Omental fat pad (tissue), 4 donors: Measurements from ENCODE around the gene INTS1. TPM values are rescaled to one million over a fixed set of nuclear protein-coding genes. Genes with fewer than 3 reads are reported as not detected.

Experiments
- ATAC-seq: fragments of 150-250 bp; one replicate; pipeline ENCODE4 v1.9.1; 2016; ENCODE audit warnings: mild to moderate bottlenecking, moderate library complexity; ENCODE audit not compliant: low FRiP score
- DNase-seq: peaks from one replicate; pipeline ENCODE4 v3.0.0-alpha.2; 2019; ENCODE audit warnings: low spot score
- CTCF ChIP-seq, 3 donors: fragments of 450-650 bp; IDR thresholded peaks; one replicate each; pipeline ENCODE4 v1.5.1; 2016 to 2017; ENCODE audit warnings: antibody characterized with exemption in 3 of 3, mild to moderate bottlenecking in 3 of 3, moderate library complexity in 2 of 3
- total RNA-seq, 4 donors: library from RNA; depleted of rRNA; stranded (reverse); fragments of >200 nt; gene quantifications; one replicate each; pipeline ENCODE4 v1.1.0, GENCODE V29; 2016

The INTS1 gene
- total RNA-seq, 4 donors from 2014 or later, result 22.4 to 39.4 (median 32.0) TPM

- ATAC-seq (no peak), DNase-seq (no peak)
- no peak for TF ChIP-seq CTCF (IDR thresholded peaks at IDR 0.05)
These were observed 64.5 kb downstream of the INTS1 start for GRCh38 chr7:1439373-1440363.

GRCh38 chr7:1438821-1439220, 65.4 kb downstream of the INTS1 start:
- DNase-seq, result no peak
- ATAC-seq, result no peak
- TF ChIP-seq CTCF (IDR thresholded peaks at IDR 0.05), result no peak

- no peak for TF ChIP-seq CTCF (IDR thresholded peaks at IDR 0.05)
- ATAC-seq (no peak), DNase-seq (no peak)
These were observed 66.0 kb downstream of the INTS1 start for GRCh38 chr7:1438208-1438607.

GRCh38 chr7:1437155-1437880, 66.9 kb downstream of the INTS1 start:
- DNase-seq (no peak), ATAC-seq (no peak)
- no peak for TF ChIP-seq CTCF (IDR thresholded peaks at IDR 0.05)

- no peak for DNase-seq
- no peak for TF ChIP-seq CTCF (IDR thresholded peaks at IDR 0.05)
- ATAC-seq, result no peak
These were observed 67.6 kb downstream of the INTS1 start for GRCh38 chr7:1436608-1437007.

- no peak for DNase-seq
- ATAC-seq, result no peak
- no peak for TF ChIP-seq CTCF (IDR thresholded peaks at IDR 0.05)
These were observed 69.1 kb downstream of the INTS1 start for GRCh38 chr7:1434891-1435670.
